Measurements from ENCODE around the gene DCAF15. TPM values are rescaled to one million over a fixed set of nuclear protein-coding genes. Genes with fewer than 3 reads are reported as not detected.
A peak's percentile ranks its signal among the peaks of the same experiment; 100 is the strongest.
"Not testable (repeated sequence)": the region's sequence is repeated elsewhere in the genome, so short reads cannot be mapped to it uniquely, and the experiment has no call there.

The DCAF15 gene
- total RNA-seq, 1 donor from 2014 or later = 35.0 TPM

GRCh38 chr19:13972368-13973155, 20.3 kb downstream of the DCAF15 start:
- H3K9me3 ChIP-seq = no peaks in the 10 kb centered on the region
- no peak overlapping the region for H3K27ac ChIP-seq
- H3K4me1 ChIP-seq = no peaks in the 10 kb centered on the region
- intact Hi-C loops (cut with DNase I) = no loop called here
- TF ChIP-seq, protein P1, sequence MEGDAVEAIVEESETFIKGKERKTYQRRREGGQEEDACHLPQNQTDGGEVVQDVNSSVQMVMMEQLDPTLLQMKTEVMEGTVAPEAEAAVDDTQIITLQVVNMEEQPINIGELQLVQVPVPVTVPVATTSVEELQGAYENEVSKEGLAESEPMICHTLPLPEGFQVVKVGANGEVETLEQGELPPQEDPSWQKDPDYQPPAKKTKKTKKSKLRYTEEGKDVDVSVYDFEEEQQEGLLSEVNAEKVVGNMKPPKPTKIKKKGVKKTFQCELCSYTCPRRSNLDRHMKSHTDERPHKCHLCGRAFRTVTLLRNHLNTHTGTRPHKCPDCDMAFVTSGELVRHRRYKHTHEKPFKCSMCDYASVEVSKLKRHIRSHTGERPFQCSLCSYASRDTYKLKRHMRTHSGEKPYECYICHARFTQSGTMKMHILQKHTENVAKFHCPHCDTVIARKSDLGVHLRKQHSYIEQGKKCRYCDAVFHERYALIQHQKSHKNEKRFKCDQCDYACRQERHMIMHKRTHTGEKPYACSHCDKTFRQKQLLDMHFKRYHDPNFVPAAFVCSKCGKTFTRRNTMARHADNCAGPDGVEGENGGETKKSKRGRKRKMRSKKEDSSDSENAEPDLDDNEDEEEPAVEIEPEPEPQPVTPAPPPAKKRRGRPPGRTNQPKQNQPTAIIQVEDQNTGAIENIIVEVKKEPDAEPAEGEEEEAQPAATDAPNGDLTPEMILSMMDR (IDR thresholded peaks at IDR 0.05) = no peak
- H3K4me3 ChIP-seq = no peak overlapping the region
- H3K27me3 ChIP-seq = no peaks in the 10 kb centered on the region
- no peak for DNase-seq (ENCODE audit: low spot score in 2 of 2)
- H3K36me3 ChIP-seq = peaks cover 37 to 38% of the 10 kb centered on the region in 2 donors

GRCh38 chr19:13973479-13973878, 21.2 kb downstream of the DCAF15 start:
- DNase-seq (ENCODE audit: low spot score in 2 of 2); H3K27ac ChIP-seq; H3K9me3 ChIP-seq; H3K27me3 ChIP-seq; H3K4me1 ChIP-seq; intact Hi-C loops (cut with DNase I); H3K4me3 ChIP-seq: not testable (repeated sequence)
- peaks cover 27 to 34% of the 10 kb centered on the region in 2 donors for H3K36me3 ChIP-seq

- intact Hi-C loops (cut with DNase I) = no loop called here
- H3K4me3 ChIP-seq = no peak overlapping the region
- H3K27me3 ChIP-seq = no peaks in the 10 kb centered on the region
- TF ChIP-seq, protein P1 (IDR thresholded peaks at IDR 0.05) = no peak
- no peak for DNase-seq (ENCODE audit: low spot score in 2 of 2)
- H3K27ac ChIP-seq = no peak overlapping the region
- peaks cover 4 to 11% of the 10 kb centered on the region in 2 donors for H3K4me1 ChIP-seq
- H3K36me3 ChIP-seq = peaks cover 21 to 28% of the 10 kb centered on the region in 2 donors
- no peaks in the 10 kb centered on the region for H3K9me3 ChIP-seq
These were observed 21.8 kb downstream of the DCAF15 start for GRCh38 chr19:13974073-13974472.

DNA sequence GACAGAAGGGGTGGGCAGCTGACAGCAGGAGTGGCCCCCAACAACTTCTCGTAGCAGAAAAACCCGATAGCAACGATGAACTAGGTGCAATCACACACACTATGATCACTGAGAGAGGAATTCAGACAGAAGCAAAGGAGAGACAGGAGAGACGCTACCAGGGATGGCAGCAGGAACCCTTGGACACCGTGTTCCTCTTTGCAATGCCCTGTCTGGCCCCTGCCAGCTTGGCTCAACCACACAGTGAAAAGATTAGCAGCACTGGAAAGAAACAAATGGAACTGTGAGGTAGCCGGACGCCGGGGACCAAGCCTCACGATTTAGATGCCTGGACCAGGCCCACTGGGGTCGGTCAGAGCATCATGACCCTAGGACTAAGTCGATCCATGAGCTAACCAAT, 23.6 kb downstream of the DCAF15 start:
- DNase-seq (ENCODE audit: low spot score in 2 of 2) = no peak
- intact Hi-C loops (cut with DNase I) = no loop called here
- no peak overlapping the region for H3K27ac ChIP-seq
- no peak overlapping the region for H3K4me3 ChIP-seq
- peaks cover 9 to 20% of the 10 kb centered on the region in 2 donors for H3K36me3 ChIP-seq
- H3K9me3 ChIP-seq = no peaks in the 10 kb centered on the region
- peaks cover 4 to 18% of the 10 kb centered on the region in 2 donors for H3K4me1 ChIP-seq
- H3K27me3 ChIP-seq = no peaks in the 10 kb centered on the region
- TF ChIP-seq, protein P1 (IDR thresholded peaks at IDR 0.05) = no peak

DNA sequence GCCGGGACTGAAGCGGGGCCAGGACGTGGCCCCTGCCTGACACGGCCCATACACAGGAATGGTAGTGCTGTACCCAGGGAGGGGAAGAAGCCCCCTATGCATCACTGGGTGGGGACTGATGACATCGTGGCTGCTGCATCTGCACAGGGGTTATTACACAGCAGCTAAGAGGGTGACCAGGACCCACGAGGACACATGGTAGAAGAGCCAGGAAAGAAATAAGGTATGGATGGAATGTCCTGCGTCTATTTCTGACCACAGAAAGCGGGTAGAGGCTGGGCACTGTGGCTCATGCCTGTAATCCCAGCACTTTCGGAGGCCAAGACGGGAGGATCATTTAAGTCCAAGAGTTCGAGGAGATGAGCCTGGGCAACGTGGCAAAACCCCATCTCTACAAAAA, 24.1 kb downstream of the DCAF15 start:
- Histone ChIP-seq H3K27me3 (no peaks in the 10 kb centered on the region), H3K27ac (no peak overlapping the region), H3K4me1 (peaks cover 4 to 18% of the 10 kb centered on the region in 2 donors), H3K36me3 (peaks cover 9 to 19% of the 10 kb centered on the region in 2 donors), H3K9me3 (no peaks in the 10 kb centered on the region), H3K4me3 (no peak overlapping the region)
- no peak for DNase-seq (ENCODE audit: low spot score in 2 of 2)
- TF ChIP-seq, protein P1 (IDR thresholded peaks at IDR 0.05) = no peak
- intact Hi-C loops (cut with DNase I) = no loop called here

DNA sequence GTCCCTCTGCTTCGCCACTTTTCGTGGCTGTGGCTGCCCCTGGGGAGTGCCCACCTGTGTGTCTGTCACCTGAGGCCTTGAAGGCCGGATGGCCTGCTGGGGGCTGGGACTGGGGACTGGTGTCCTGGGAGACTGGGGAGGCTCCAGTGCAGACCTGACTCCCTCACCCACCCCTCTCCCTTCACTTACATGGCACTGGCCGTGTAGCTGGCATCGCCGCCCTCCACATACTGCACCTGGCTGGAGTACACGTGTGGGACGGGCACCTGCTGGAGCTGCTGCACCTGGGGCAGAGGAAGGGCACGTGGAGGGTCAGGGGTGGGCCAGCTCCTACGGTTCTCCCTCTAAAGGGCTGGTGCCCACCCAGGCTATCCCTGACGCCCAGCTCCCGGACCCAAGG, 25.5 kb downstream of the DCAF15 start:
- TF ChIP-seq, protein P1 (IDR thresholded peaks at IDR 0.05) = no peak
- no peak for DNase-seq (ENCODE audit: low spot score in 2 of 2)
- H3K36me3 ChIP-seq = peaks cover 5% of the 10 kb centered on the region in 2 donors
- H3K27me3 ChIP-seq = no peaks in the 10 kb centered on the region
- peak overlapping the region in 1 of 2 donors; percentile 75 for H3K4me3 ChIP-seq
- H3K27ac ChIP-seq = peak overlapping the region; percentile 56 to 59
- no peaks in the 10 kb centered on the region for H3K9me3 ChIP-seq
- intact Hi-C loops (cut with DNase I) = loop anchor here (2.0 kb wide), 1 partner anchor 27 kb away; no protein-coding TSS in a partner anchor
- peaks cover 4 to 18% of the 10 kb centered on the region in 2 donors for H3K4me1 ChIP-seq
